ENCODE measurements around the gene FZD4. TPM values are rescaled to one million over a fixed set of nuclear protein-coding genes. Genes with fewer than 3 reads are reported as not detected.

The FZD4 gene
- polyA plus RNA-seq, 1 donor from 2014 or later, result 0.76 TPM

GRCh38 chr11:86922225-86922624, 33.0 kb downstream of the FZD4 start:
- Histone ChIP-seq H4K20me1 (ENCODE audit: insufficient read depth) (no peaks in the 10 kb centered on the region), H3K4me2 (ENCODE audit: low read length) (no peak overlapping the region), H3K36me3 (ENCODE audit: insufficient read depth, low read length) (no peaks in the 10 kb centered on the region), H3K79me2 (replicated peaks; ENCODE audit: insufficient read depth, low read length) (no peaks in the 10 kb centered on the region), H3K9me3 (ENCODE audit: low read length) (no peaks in the 10 kb centered on the region), H2AFZ (ENCODE audit: low read depth, low read length) (no peak overlapping the region), H3K4me3 (ENCODE audit: low read length) (no peak overlapping the region), H3K9me2 (ENCODE audit: insufficient read depth, low read length) (no peaks in the 10 kb centered on the region), H3F3A (ENCODE audit: insufficient read depth, low read length, poor library complexity, severe bottlenecking) (no peaks in the 10 kb centered on the region), H3K9ac (ENCODE audit: low read length) (no peak overlapping the region), H3K27ac (ENCODE audit: low read length) (no peak overlapping the region), H3K27me3 (ENCODE audit: insufficient read depth, low read depth, low read length) (no peaks in the 10 kb centered on the region)
- TF ChIP-seq POLR2AphosphoS5 (IDR thresholded peaks at IDR 0.05), result no peak
- TF ChIP-seq SMC3 (conservative IDR thresholded peaks at IDR 0.05; ENCODE audit: poor library complexity), result no peak
- no peak for TF ChIP-seq TAF1 (IDR thresholded peaks at IDR 0.05; ENCODE audit: low read depth)
- no peak for TF ChIP-seq EP300 (conservative IDR thresholded peaks at IDR 0.05; ENCODE audit: poor library complexity, severe bottlenecking)
- no peak for TF ChIP-seq MXI1 (conservative IDR thresholded peaks at IDR 0.05; ENCODE audit: poor library complexity, severe bottlenecking)
- TF ChIP-seq EZH2 (IDR thresholded peaks at IDR 0.05; ENCODE audit: borderline replicate concordance, insufficient read depth, low read length, poor library complexity, severe bottlenecking), result no peak
- no peak for TF ChIP-seq RAD21 (conservative IDR thresholded peaks at IDR 0.05)
- no peak for TF ChIP-seq REST (IDR thresholded peaks at IDR 0.05; ENCODE audit: borderline replicate concordance)
- TF ChIP-seq CTCF (IDR thresholded peaks at IDR 0.05; ENCODE audit: poor library complexity, severe bottlenecking), result no peak

GRCh38 chr11:86919557-86920210, 35.5 kb downstream of the FZD4 start:
- Histone ChIP-seq H2AFZ (ENCODE audit: low read depth, low read length) (no peak overlapping the region), H3K9ac (ENCODE audit: low read length) (no peak overlapping the region), H3K4me2 (ENCODE audit: low read length) (no peak overlapping the region)

More at GRCh38 chr11:86919557-86920210, 35.5 kb downstream of the FZD4 start:
- no peaks in the 10 kb centered on the region for H3K79me2 ChIP-seq (replicated peaks; ENCODE audit: insufficient read depth, low read length)
- H3K4me3 ChIP-seq (ENCODE audit: low read length), result no peak overlapping the region
- H4K20me1 ChIP-seq (ENCODE audit: insufficient read depth), result no peaks in the 10 kb centered on the region
- H3K27ac ChIP-seq (ENCODE audit: low read length), result no peak overlapping the region
- no peaks in the 10 kb centered on the region for H3K9me2 ChIP-seq (ENCODE audit: insufficient read depth, low read length)
- H3K36me3 ChIP-seq (ENCODE audit: insufficient read depth, low read length), result no peaks in the 10 kb centered on the region
- no peaks in the 10 kb centered on the region for H3F3A ChIP-seq (ENCODE audit: insufficient read depth, low read length, poor library complexity, severe bottlenecking)
- H3K27me3 ChIP-seq (ENCODE audit: insufficient read depth, low read depth, low read length), result no peaks in the 10 kb centered on the region
- TF ChIP-seq POLR2AphosphoS5 (IDR thresholded peaks at IDR 0.05) (no peak), MXI1 (conservative IDR thresholded peaks at IDR 0.05; ENCODE audit: poor library complexity, severe bottlenecking) (no peak), RAD21 (conservative IDR thresholded peaks at IDR 0.05) (peak; percentile 66), CTCF (IDR thresholded peaks at IDR 0.05; ENCODE audit: poor library complexity, severe bottlenecking) (peak; percentile 67), SMC3 (conservative IDR thresholded peaks at IDR 0.05; ENCODE audit: poor library complexity) (peak; percentile 70)
- no peaks in the 10 kb centered on the region for H3K9me3 ChIP-seq (ENCODE audit: low read length)
